HEK293 (cell line): ENCODE results near the gene SH2D1B.

ENCODE experiments used
- CTCF ChIA-PET: fragments of 350-600 bp; formaldehyde crosslinking; extraction: SDS; loops from one replicate; lab custom pipeline; 2021; ENCODE audit warnings: antibody characterized with exemption; lab: Yijun Ruan, JAX
- POLR2A ChIA-PET: fragments of 300-600 bp; formaldehyde crosslinking; extraction: SDS; loops from one replicate; lab custom pipeline; 2020; ENCODE audit warnings: antibody characterized with exemption, inconsistent platforms; lab: Yijun Ruan, JAX
- H3K27ac ChIP-seq: fragments of 200-500 bp; sonication (Bioruptor generic); 2 replicates; pipeline ENCODE4 v1.5.1; 2014; ENCODE audit warnings: low read depth, low read length, control low read depth, inconsistent platforms; ENCODE audit errors: extremely low read depth
- H3K36me3 ChIP-seq, 2 experiments: fragments of 200-500 bp in 1 of 2; sonication (Bioruptor generic) in 1 of 2; 1 replicate in 1 of 2; 2 replicates in 1 of 2; pipeline ENCODE4 v1.5.1; 2014 to 2017; ENCODE audit warnings: inconsistent platforms in 2 of 2, low read length in 2 of 2; ENCODE audit not compliant: control insufficient read depth in 2 of 2, insufficient read depth in 1 of 2
- H3K4me1 ChIP-seq: fragments of 200-500 bp; sonication (Bioruptor generic); 2 replicates; pipeline ENCODE4 v1.5.1; 2014; ENCODE audit warnings: mild to moderate bottlenecking, low read length, inconsistent platforms; ENCODE audit not compliant: control insufficient read depth, insufficient read depth
- H3K4me3 ChIP-seq: 2 replicates; pipeline ENCODE4 v1.5.1; 2011; ENCODE audit warnings: low read depth, mild to moderate bottlenecking, control low read depth, low read length, moderate library complexity
- H3K9me3 ChIP-seq: fragments of 200-500 bp; sonication (Bioruptor generic); 2 replicates; pipeline ENCODE4 v1.5.1; 2014; ENCODE audit warnings: low read depth, low read length, inconsistent platforms; ENCODE audit not compliant: control insufficient read depth, insufficient read depth
- KLF1 ChIP-seq: fragments of 450-650 bp; formaldehyde crosslinking; IDR thresholded peaks from 2 replicates; pipeline ENCODE4 v1.5.1; 2016; ENCODE audit warnings: missing biosample characterization, missing genetic modification characterization
- KLF7 ChIP-seq: fragments of 450-650 bp; formaldehyde crosslinking; IDR thresholded peaks from 2 replicates; pipeline ENCODE4 v1.5.1; 2016; ENCODE audit warnings: missing biosample characterization, missing genetic modification characterization, borderline replicate concordance
- TCF7L2 ChIP-seq: IDR thresholded peaks from 2 replicates; pipeline ENCODE4 v1.6.1; 2011; ENCODE audit warnings: low read depth, mild to moderate bottlenecking, inconsistent platforms, low read length, moderate library complexity, borderline replicate concordance
- ZNF10 ChIP-seq: fragments of 450-650 bp; formaldehyde crosslinking; IDR thresholded peaks from 2 replicates; pipeline ENCODE4 v1.5.1; 2017; ENCODE audit warnings: missing biosample characterization, missing genetic modification characterization
- ZNF114 ChIP-seq: fragments of 450-650 bp; formaldehyde crosslinking; IDR thresholded peaks from 2 replicates; pipeline ENCODE4 v1.5.0; 2017; ENCODE audit warnings: missing biosample characterization, missing genetic modification characterization
- ZNF140 ChIP-seq: fragments of 450-650 bp; formaldehyde crosslinking; IDR thresholded peaks from 2 replicates; pipeline ENCODE4 v1.5.1; 2016; ENCODE audit warnings: missing biosample characterization, missing genetic modification characterization
- ZNF223 ChIP-seq: fragments of 450-650 bp; formaldehyde crosslinking; IDR thresholded peaks from 2 replicates; pipeline ENCODE4 v1.5.1; 2016; ENCODE audit warnings: missing biosample characterization, missing genetic modification characterization
- ZNF23 ChIP-seq: fragments of 450-650 bp; formaldehyde crosslinking; IDR thresholded peaks from 2 replicates; pipeline ENCODE4 v1.5.1; 2016; ENCODE audit warnings: missing biosample characterization, missing genetic modification characterization, borderline replicate concordance
- ZNF354C ChIP-seq: fragments of 450-650 bp; formaldehyde crosslinking; IDR thresholded peaks from 2 replicates; pipeline ENCODE4 v1.5.1; 2016; ENCODE audit warnings: missing biosample characterization, missing genetic modification characterization, low read depth, borderline replicate concordance
- ZNF416 ChIP-seq: fragments of 450-650 bp; formaldehyde crosslinking; IDR thresholded peaks from 2 replicates; pipeline ENCODE4 v1.5.1; 2016; ENCODE audit warnings: missing biosample characterization, missing genetic modification characterization
- ZNF426 ChIP-seq: fragments of 450-650 bp; formaldehyde crosslinking; IDR thresholded peaks from 2 replicates; pipeline ENCODE4 v1.5.1; 2017; ENCODE audit warnings: missing biosample characterization, missing genetic modification characterization, mild to moderate bottlenecking, inconsistent platforms, moderate library complexity
- ZNF529 ChIP-seq: fragments of 450-650 bp; formaldehyde crosslinking; IDR thresholded peaks from 2 replicates; pipeline ENCODE4 v1.5.1; 2017; ENCODE audit warnings: missing genetic modification characterization, missing biosample characterization; ENCODE audit not compliant: insufficient replicate concordance
- ZNF548 ChIP-seq: fragments of 450-650 bp; formaldehyde crosslinking; IDR thresholded peaks from 2 replicates; pipeline ENCODE4 v1.5.1; 2016; ENCODE audit warnings: missing biosample characterization, missing genetic modification characterization
- ZNF664 ChIP-seq: fragments of 450-650 bp; formaldehyde crosslinking; IDR thresholded peaks from 2 replicates; pipeline ENCODE4 v1.5.1; 2016; ENCODE audit warnings: missing biosample characterization, missing genetic modification characterization
- ZNF670 ChIP-seq: fragments of 450-650 bp; formaldehyde crosslinking; IDR thresholded peaks from 2 replicates; pipeline ENCODE4 v1.5.1; 2016; ENCODE audit warnings: missing biosample characterization, missing genetic modification characterization, low read depth
- ZNF776 ChIP-seq: fragments of 450-650 bp; formaldehyde crosslinking; IDR thresholded peaks from 2 replicates; pipeline ENCODE4 v1.5.0; 2017; ENCODE audit warnings: missing biosample characterization, missing genetic modification characterization, borderline replicate concordance
- ZNF792 ChIP-seq: fragments of 450-650 bp; formaldehyde crosslinking; IDR thresholded peaks from 2 replicates; pipeline ENCODE4 v1.5.1; 2016; ENCODE audit warnings: missing biosample characterization, missing genetic modification characterization
- TF ChIP-seq, protein P1 (sequence below): fragments of 450-650 bp; formaldehyde crosslinking; IDR thresholded peaks from 2 replicates; pipeline ENCODE4 v1.5.1; 2017; ENCODE audit warnings: missing biosample characterization, missing genetic modification characterization
- TF ChIP-seq, protein P2 (sequence below): fragments of 450-650 bp; formaldehyde crosslinking; optimal IDR thresholded peaks from 2 replicates; pipeline ENCODE3; 2016; ENCODE audit warnings: missing biosample characterization, mild to moderate bottlenecking, missing genetic modification characterization
- TF ChIP-seq, protein P3 (sequence below): fragments of 450-650 bp; formaldehyde crosslinking; IDR thresholded peaks from 2 replicates; pipeline ENCODE4 v1.5.1; 2017; ENCODE audit warnings: missing biosample characterization, missing genetic modification characterization

SH2D1B gene

DNA sequence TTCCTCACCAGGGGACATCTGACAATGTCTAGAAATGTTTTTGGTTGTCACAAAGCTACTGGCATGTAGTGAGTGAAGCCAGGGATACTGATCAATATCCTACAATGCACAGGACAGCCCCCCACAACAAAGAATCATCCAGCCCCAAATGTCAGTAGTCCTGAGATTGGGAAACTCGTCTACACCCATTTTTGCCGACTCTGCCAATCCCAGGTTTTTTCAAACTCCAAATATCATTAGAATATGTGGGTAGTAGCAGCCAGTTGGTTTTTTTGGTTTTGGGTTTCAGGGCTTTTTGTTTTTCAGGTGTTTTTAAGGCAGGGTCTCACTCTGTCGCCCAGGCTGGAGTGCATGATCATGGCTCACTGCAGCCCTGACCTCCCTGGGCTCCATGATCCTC lies 41.2 kb downstream of the SH2D1B start (continued):
- TF ChIP-seq, protein P1, sequence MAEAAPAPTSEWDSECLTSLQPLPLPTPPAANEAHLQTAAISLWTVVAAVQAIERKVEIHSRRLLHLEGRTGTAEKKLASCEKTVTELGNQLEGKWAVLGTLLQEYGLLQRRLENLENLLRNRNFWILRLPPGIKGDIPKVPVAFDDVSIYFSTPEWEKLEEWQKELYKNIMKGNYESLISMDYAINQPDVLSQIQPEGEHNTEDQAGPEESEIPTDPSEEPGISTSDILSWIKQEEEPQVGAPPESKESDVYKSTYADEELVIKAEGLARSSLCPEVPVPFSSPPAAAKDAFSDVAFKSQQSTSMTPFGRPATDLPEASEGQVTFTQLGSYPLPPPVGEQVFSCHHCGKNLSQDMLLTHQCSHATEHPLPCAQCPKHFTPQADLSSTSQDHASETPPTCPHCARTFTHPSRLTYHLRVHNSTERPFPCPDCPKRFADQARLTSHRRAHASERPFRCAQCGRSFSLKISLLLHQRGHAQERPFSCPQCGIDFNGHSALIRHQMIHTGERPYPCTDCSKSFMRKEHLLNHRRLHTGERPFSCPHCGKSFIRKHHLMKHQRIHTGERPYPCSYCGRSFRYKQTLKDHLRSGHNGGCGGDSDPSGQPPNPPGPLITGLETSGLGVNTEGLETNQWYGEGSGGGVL (tag by site-specific recombination) = no peak
- TF ChIP-seq ZNF416 (tag by site-specific recombination) (no peak), ZNF548 (tag by site-specific recombination) (no peak), ZNF223 (tag by site-specific recombination) (no peak), ZNF140 (tag by site-specific recombination) (no peak), KLF1 (tag by site-specific recombination) (no peak), ZNF10 (tag by site-specific recombination) (no peak), ZNF792 (tag by site-specific recombination) (no peak), ZNF114 (tag by site-specific recombination) (no peak), ZNF670 (no peak), ZNF529 (no peak)
- TF ChIP-seq, protein P2, sequence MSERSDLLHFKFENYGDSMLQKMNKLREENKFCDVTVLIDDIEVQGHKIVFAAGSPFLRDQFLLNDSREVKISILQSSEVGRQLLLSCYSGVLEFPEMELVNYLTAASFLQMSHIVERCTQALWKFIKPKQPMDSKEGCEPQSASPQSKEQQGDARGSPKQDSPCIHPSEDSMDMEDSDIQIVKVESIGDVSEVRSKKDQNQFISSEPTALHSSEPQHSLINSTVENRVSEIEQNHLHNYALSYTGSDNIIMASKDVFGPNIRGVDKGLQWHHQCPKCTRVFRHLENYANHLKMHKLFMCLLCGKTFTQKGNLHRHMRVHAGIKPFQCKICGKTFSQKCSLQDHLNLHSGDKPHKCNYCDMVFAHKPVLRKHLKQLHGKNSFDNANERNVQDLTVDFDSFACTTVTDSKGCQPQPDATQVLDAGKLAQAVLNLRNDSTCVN (tag by site-specific recombination) = no peak
- TF ChIP-seq, all 188 proteins: peak for 0

DNA sequence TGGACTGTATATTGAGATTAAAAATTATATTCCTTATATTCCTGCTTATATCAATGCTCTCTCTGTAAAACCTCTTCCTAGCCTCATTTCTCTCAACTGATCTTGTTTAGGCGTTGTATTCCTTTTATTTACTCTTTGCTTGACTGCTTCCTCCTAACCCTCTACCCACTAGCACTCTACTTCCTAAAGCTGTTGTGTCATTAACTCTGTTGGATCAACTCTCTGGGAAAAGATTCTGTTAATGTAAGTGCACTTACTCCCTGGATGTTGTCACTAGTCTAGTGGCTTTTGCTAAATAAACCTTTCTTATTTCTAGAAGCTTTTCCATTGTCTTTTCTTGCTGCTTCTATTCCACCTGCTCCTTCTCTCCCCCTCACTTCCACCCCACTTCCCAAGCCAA lies 41.8 kb downstream of the SH2D1B start:
- H3K36me3 ChIP-seq = peaks cover 0 to 2% of the 10 kb centered on the region in 2 experiments; a peak in 2 of 3 replicates
- ChIA-PET CTCF (interaction anchor here (1.0 to 1.2 kb wide), 2 partner anchors 10 to 13 kb away, joined by 3 to 5 read pairs; no protein-coding TSS in a partner anchor), POLR2A (no interaction called here)
- H3K9me3 ChIP-seq = no peaks in the 10 kb centered on the region
- TF ChIP-seq, protein P3, sequence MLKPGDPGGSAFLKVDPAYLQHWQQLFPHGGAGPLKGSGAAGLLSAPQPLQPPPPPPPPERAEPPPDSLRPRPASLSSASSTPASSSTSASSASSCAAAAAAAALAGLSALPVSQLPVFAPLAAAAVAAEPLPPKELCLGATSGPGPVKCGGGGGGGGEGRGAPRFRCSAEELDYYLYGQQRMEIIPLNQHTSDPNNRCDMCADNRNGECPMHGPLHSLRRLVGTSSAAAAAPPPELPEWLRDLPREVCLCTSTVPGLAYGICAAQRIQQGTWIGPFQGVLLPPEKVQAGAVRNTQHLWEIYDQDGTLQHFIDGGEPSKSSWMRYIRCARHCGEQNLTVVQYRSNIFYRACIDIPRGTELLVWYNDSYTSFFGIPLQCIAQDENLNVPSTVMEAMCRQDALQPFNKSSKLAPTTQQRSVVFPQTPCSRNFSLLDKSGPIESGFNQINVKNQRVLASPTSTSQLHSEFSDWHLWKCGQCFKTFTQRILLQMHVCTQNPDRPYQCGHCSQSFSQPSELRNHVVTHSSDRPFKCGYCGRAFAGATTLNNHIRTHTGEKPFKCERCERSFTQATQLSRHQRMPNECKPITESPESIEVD = no peak
- TF ChIP-seq ZNF776 (tag by site-specific recombination) (no peak), KLF7 (tag by site-specific recombination) (no peak), ZNF664 (no peak), TCF7L2 (no peak)
- no peak overlapping the region for H3K4me3 ChIP-seq
- H3K27ac ChIP-seq = no peak overlapping the region
- H3K4me1 ChIP-seq = no peaks in the 10 kb centered on the region

DNA sequence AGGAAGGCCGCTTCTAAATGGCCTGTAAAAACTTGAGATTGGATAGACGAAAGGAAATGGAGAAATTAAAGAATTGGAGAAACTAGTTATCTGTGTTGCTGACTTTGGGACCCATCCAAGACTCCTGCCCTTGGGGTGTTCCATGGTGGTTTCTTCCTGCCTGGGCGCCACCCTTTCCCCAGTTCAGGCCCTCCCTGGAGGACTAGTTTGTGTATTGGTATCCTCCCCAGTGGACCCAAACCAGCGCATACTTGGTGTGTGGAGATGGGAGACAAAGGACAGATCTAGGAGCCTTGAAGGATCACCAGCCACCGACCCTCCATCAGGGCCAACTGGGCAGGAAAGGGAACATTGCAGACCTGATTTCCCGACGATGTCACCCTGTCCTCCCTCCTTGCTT lies 42.4 kb downstream of the SH2D1B start:
- Histone ChIP-seq H3K36me3 (peaks cover 0 to 4% of the 10 kb centered on the region in 2 experiments; a peak in 2 of 3 replicates), H3K27ac (no peak overlapping the region), H3K9me3 (no peaks in the 10 kb centered on the region), H3K4me1 (no peaks in the 10 kb centered on the region), H3K4me3 (no peak overlapping the region)
- TF ChIP-seq ZNF354C (tag by site-specific recombination) = no peak
- no peak for TF ChIP-seq ZNF140 (tag by site-specific recombination)
- TF ChIP-seq ZNF23 (tag by site-specific recombination) = no peak
- no peak for TF ChIP-seq ZNF426 (tag by site-specific recombination)
- POLR2A ChIA-PET = no interaction called here
- CTCF ChIA-PET = interaction anchor here (1.0 to 3.8 kb wide), 2 partner anchors 10 to 12 kb away, joined by 5 to 17 read pairs; no protein-coding TSS in a partner anchor
